ENCODE data around the gene RNF157. TPM values are rescaled to one million over a fixed set of nuclear protein-coding genes. Genes with fewer than 3 reads are reported as not detected.
A peak's percentile ranks its signal among the peaks of the same experiment; 100 is the strongest.

RNF157 gene
- total and polyA plus RNA-seq, 2 of the 13 experiments (the other 11 are each of a cell fraction or from before 2014, with no cell fraction given): 0.44 to 1.5 TPM

DNA sequence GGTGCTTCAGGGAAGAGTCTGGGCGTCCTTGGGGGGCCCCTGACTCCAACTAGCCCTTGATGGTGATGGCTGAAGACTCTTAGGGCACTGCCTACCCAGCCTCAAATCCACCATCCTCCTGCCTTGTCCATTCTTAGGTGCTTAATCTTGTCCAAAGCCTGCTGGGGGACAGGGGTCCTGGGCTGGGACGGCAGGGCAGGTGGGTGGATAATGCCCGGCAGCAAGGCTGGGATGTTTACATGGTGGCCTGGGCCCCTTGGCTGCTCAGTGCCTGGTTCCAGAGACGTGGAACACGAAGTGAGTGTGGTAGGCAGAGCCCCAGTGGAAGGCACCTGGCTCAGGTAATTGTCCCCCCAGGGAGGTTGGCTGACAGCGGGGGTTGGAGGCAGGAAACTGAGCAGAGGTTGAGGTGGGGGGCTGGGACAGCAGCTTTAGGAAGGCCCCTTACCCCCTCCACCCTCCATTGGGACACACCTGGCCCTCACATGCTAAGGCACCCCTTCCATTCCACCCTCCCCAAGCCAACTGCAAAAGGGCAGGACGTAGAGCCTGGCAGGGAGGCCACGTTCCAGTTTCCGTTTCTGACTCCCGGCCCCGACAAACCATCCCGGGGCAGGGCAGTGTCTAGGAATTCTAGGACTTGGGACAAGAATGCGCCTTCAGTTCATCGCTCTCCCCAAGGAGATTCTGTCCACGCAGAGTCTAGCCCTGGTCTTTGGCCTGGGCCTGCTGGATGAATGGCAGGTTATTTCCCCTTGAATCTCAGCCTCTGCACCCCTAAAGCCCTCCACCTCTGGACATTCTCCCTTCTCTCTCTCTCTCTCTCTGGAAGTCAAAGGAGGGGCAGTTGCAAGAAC lies 101.2 kb downstream of the RNF157 start (continued):
- peak; percentile 86; the same call in 1 of the 2 replicates for TF ChIP-seq ZNF180 (CRISPR knock-in tag; IDR thresholded peaks at IDR 0.05; ENCODE audit: borderline replicate concordance, low read depth)
- TF ChIP-seq, protein P1, sequence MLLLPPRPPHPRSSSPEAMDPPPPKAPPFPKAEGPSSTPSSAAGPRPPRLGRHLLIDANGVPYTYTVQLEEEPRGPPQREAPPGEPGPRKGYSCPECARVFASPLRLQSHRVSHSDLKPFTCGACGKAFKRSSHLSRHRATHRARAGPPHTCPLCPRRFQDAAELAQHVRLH (CRISPR knock-in tag; IDR thresholded peaks at IDR 0.05; ENCODE audit: borderline replicate concordance, low read depth): no peak
- peak; percentile 2; the same call in 1 of the 2 replicates for TF ChIP-seq ZBTB42 (CRISPR knock-in tag; IDR thresholded peaks at IDR 0.05)
- no peak for TF ChIP-seq FOXA1 (IDR thresholded peaks at IDR 0.05)
- peak; percentile 81 for TF ChIP-seq FOXA1 (CRISPR knock-in tag; IDR thresholded peaks at IDR 0.05)
- no peak for TF ChIP-seq ZNF451 (CRISPR knock-in tag; IDR thresholded peaks at IDR 0.05)
- no peak for TF ChIP-seq ZNF546 (CRISPR knock-in tag; conservative IDR thresholded peaks at IDR 0.05)
- TF ChIP-seq KIAA2018 (CRISPR knock-in tag; IDR thresholded peaks at IDR 0.05; ENCODE audit: borderline replicate concordance): no peak
- TF ChIP-seq, protein P2, sequence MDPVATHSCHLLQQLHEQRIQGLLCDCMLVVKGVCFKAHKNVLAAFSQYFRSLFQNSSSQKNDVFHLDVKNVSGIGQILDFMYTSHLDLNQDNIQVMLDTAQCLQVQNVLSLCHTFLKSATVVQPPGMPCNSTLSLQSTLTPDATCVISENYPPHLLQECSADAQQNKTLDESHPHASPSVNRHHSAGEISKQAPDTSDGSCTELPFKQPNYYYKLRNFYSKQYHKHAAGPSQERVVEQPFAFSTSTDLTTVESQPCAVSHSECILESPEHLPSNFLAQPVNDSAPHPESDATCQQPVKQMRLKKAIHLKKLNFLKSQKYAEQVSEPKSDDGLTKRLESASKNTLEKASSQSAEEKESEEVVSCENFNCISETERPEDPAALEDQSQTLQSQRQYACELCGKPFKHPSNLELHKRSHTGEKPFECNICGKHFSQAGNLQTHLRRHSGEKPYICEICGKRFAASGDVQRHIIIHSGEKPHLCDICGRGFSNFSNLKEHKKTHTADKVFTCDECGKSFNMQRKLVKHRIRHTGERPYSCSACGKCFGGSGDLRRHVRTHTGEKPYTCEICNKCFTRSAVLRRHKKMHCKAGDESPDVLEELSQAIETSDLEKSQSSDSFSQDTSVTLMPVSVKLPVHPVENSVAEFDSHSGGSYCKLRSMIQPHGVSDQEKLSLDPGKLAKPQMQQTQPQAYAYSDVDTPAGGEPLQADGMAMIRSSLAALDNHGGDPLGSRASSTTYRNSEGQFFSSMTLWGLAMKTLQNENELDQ (CRISPR knock-in tag; IDR thresholded peaks at IDR 0.05; ENCODE audit: borderline replicate concordance): no peak
- no peak for TF ChIP-seq NR2F6 (IDR thresholded peaks at IDR 0.05)
- TF ChIP-seq NR2F6 (CRISPR knock-in tag; IDR thresholded peaks at IDR 0.05): no peak
- TF ChIP-seq ZNF670 (CRISPR knock-in tag; IDR thresholded peaks at IDR 0.05; ENCODE audit: borderline replicate concordance): no peak
- TF ChIP-seq NFYC (CRISPR knock-in tag; IDR thresholded peaks at IDR 0.05): no peak
- 0 out of 2 replicates have a peak, but pooled peaks have one; percentile 7 for TF ChIP-seq ZNF772 (CRISPR knock-in tag; IDR thresholded peaks at IDR 0.05)
- no peak for TF ChIP-seq TBX3 (IDR thresholded peaks at IDR 0.05; ENCODE audit: borderline replicate concordance)
- no peak for TF ChIP-seq FIP1L1 (IDR thresholded peaks at IDR 0.05; ENCODE audit: borderline replicate concordance, insufficient read depth, low read depth, low read length)
